A172 (cell line): Measurements from ENCODE around the gene ISL2. TPM values are rescaled to one million over a fixed set of nuclear protein-coding genes. Genes with fewer than 3 reads are reported as not detected.

ENCODE experiments used
- DNase-seq: peaks from one replicate; pipeline ENCODE4 v3.0.0-alpha.2; 2015; ENCODE audit warnings: low spot score
- total RNA-seq: library from RNA; depleted of rRNA; stranded (reverse); fragments of >200 nt; shearing (Covaris generic); gene quantifications from 2 replicates; pipeline ENCODE4 v1.2.3, GENCODE V29; 2014

Gene ISL2
- total RNA-seq, 1 experiment from 2014 or later = 1.7 TPM

GRCh38 chr15:76327191-76328105 is 9.1 kb upstream of the ISL2 start:
- peak; percentile 92 for DNase-seq

- DNase-seq = no peak
Measured at GRCh38 chr15:76328106-76328696, 8.4 kb upstream of the ISL2 start.

GRCh38 chr15:76328958-76329357 is 7.6 kb upstream of the ISL2 start:
- DNase-seq = peak; percentile 69

- peak; percentile 51 for DNase-seq
Measured at GRCh38 chr15:76330080-76330680, 6.4 kb upstream of the ISL2 start.

- no peak for DNase-seq
Measured at GRCh38 chr15:76332796-76333195, 3.8 kb upstream of the ISL2 start.

- no peak for DNase-seq
Measured at GRCh38 chr15:76333309-76333708, 3.3 kb upstream of the ISL2 start.

GRCh38 chr15:76333720-76334437 is 2.7 kb upstream of the ISL2 start:
- peak; percentile 34 for DNase-seq

GRCh38 chr15:76334438-76335306 is 1.9 kb upstream of the ISL2 start:
- DNase-seq = no peak

GRCh38 chr15:76335307-76336253 is 993 bp upstream of the ISL2 start:
- DNase-seq = no peak

GRCh38 chr15:76337059-76337695 is 604 bp downstream of the ISL2 start:
- DNase-seq = peak; percentile 45

GRCh38 chr15:76337696-76338485 is 1.3 kb downstream of the ISL2 start:
- no peak for DNase-seq

GRCh38 chr15:76338486-76339304 is 2.1 kb downstream of the ISL2 start:
- DNase-seq = no peak

GRCh38 chr15:76339305-76340197 is 3.0 kb downstream of the ISL2 start:
- DNase-seq = no peak

- no peak for DNase-seq
Measured at GRCh38 chr15:76340198-76340802, 3.7 kb downstream of the ISL2 start.

GRCh38 chr15:76340803-76341365 is 4.3 kb downstream of the ISL2 start:
- no peak for DNase-seq
